CD1c-positive myeloid dendritic cell (primary cell): ENCODE results near the gene SHISA7.
"Not testable (repeated sequence)": the region's sequence is repeated elsewhere in the genome, so short reads cannot be mapped to it uniquely, and the experiment has no call there.

Experiments
- DNase-seq: peaks from one replicate; pipeline ENCODE4 v3.0.0-alpha.2; 2016; ENCODE audit errors: extremely low spot score

SHISA7 gene

DNA sequence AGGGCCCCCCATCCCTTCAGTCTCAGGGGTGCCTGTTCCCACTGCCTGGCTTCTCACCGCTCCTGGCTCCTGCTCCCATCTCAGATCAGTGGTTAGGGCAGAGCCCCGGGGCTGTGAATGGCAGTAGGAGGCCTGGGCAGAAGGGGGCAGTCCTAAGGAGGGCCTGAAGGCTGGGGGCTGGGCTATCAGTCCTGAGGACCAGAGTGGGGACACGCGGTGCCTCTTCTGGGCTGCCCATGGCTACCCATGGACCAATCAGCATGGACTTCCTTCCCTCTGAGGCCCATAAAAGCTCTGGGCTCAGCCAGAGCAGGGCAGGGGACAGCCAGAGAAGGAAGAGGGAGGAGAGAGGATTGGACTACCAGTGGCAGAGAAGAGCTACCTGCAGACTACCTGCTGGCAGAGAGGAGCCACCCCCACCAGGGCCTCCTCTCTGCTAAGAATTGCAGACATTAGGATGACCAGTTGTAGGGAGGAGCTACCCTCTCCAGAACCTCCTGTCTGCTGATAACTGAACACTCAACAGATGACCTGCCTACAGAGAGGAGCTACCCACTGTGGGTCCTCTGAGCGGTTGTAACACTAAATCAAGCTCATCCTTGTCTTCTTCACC is 23.4 kb downstream of the SHISA7 start:
- DNase-seq, result no peak

DNA sequence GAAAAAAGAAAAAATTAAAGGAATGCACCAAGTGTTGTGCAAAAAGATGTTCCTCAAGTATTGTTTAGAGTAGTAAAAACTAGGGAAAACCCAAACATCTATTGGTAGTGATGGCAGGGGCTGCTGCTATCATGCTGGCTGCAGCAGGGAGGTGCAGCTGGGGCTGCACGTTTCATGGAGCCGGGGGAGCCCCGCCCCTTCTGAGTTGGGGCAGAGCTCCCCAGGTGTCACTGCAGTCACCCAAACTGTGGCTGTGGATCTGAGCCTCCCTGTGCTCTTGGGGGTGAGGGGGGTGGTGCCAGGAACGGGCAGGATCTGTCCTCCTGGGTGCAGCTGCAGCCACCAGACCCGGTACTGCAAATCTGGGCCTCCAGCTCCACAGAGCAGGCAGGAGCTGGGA is 24.0 kb downstream of the SHISA7 start:
- DNase-seq, result no peak

DNA sequence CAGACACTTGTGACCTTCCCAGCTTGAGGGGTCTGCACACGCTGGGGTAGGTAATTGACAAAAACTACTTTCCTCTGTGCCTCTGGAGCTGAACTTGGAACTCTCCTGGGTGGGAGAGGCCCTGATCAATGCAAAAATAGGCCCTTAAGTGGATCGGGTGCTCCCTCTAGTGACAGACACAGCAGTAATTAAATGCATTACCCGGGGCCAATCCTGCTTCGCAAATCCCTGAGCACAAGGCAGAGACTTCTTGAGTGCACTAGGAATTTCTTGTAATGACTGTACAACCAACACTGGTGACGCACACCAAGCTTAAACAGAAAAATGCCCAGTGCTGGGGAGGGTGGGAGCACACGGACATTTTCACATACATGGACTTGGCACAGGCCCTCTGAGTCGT is 24.9 kb downstream of the SHISA7 start:
- peak; percentile 76 for DNase-seq

DNA sequence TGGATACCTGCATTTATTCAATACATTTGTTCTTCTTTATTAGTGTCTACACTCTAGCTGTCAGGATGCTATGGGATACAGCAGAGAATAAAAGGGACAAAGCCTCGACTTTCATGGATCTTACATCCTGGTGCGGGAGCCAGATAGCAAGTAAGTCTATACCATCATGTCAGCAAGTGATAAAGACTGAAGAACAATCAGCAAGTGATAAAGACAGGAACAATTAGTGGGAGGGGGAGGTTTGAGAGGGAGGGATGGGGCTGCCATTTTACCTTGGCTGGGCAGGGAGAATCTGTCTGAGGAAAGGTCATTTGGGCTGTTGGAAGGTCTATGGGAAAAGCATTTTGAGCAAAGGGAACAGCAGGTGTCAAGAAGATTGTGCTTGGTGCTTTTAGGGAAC is 32.9 kb downstream of the SHISA7 start:
- DNase-seq, result no peak

DNA sequence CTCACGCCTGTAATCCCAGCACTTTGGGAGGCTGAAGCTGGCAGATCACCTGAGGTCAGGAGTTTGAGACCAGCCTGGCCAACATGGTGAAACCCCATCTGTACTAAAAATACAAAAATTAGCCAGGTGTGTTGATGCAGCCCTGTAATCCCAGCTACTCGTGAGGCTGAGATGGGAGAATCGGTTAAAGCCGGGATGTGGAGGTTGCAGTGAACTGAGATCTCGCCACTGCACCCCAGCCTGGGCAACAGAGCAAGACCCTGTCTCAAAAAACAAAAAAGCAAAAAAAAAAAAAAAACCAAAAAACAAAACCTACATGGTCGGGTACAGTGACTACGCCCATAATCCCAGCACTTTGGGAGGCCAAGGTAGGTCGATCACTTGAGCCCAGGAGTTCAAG is 33.9 kb downstream of the SHISA7 start:
- not testable (repeated sequence) for DNase-seq

DNA sequence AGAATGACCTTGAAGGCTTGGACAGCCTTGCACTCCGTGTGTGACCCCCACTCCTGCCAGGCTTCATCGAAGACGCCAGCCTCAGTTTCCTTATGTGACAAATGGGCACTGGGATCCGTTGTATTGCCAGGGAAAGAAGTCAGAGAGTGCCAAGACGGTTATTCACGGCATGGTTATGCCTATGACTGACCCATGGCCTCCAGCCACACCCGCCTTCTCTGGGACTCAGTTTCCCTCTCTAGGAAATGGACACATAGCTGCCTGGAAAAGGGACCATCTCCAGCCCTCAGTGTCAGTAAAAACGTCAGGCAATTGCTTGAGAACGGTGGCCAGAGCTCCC is 34.6 kb downstream of the SHISA7 start:
- no peak for DNase-seq

DNA sequence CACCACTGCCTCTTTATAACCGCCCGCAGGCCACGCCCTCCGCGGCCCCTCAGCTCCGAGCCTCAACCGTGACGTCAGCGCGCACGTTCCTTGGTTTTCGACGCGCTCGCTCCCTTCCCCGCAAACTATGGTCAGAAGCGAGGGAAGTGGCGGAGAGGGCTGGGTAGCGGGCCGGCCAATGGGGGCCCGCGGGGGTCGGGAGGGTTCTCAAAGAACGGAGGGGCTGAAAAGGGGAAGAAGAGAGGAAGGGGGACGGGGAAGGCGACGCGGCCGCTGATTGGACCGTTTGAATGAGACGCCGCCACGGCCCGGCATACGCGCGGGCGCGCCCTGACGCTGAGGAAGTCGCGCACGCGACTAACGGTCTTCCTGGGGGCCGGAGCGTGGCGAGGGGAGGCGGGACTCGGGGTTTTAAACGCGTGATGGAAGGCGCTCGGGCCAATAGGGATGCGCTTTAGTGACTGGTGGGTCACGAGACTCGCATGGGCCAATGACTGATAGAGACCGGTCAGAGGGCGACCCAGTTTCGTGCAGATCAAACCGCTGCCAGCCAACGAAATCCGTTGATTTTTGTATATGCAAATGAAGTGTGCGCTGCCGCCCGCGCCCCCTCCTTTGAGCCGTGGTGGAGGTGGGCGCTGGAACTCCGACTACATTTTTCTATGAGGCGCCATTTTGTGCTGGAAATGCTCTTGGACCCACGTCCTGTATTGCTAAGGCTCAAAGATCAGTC is 35.1 kb downstream of the SHISA7 start:
- DNase-seq, result peak; percentile 99

DNA sequence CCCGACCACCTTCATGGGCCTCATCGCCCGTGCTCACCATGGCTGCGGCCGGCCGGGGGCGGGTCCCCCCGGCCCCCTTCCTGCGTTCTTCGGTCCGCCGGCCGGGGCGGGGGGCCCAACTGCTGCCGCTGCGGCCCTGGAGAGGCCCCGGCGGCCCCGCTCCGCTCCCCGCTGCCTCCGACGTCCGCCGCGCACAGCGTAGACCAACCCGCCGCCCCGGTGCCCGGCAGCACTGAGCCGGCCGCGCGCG is 35.6 kb downstream of the SHISA7 start, which contains the start of gene UBE2S:
Gene UBE2S (minus strand): TSS at position 239 of the 250 bp plus-strand sequence. CDS start 199 bp downstream, at position 40.
- DNase-seq, result not testable (repeated sequence)

DNA sequence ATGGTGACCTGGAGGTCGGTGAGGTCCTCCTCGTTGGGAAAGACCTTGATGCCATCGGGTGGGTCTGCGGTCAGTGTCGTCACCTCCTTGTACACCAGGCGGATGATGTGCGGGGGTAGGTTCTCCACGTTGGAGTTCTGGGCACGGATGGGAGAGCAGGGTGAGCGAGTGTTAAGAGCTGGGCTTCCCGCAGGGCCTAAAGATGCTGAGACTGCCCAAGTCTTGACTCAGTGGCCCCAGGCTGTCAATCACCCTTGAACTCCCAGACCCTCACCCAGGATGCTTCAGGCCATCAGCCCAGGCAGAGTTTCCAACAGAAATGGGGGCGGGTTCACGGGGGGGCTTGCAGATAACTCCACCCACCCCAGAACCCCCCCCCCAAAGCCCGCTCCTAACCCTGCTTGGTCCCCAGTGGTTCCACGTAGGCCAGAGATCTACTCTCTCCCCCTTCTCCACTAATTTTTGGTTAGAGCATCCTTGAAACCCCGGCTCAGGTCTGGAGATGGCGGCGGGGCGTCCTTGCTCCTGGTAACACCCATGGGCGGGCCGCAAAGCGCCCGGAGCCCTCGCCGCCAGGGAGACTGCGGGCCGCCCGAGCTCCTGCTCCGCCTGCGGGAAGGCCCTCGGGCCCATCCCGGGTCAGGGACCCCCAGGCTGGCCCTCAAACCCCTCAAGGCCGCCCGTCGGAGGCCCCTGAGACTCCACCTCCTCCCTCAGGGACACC is 36.1 kb downstream of the SHISA7 start:
- peak; percentile 45 for DNase-seq

DNA sequence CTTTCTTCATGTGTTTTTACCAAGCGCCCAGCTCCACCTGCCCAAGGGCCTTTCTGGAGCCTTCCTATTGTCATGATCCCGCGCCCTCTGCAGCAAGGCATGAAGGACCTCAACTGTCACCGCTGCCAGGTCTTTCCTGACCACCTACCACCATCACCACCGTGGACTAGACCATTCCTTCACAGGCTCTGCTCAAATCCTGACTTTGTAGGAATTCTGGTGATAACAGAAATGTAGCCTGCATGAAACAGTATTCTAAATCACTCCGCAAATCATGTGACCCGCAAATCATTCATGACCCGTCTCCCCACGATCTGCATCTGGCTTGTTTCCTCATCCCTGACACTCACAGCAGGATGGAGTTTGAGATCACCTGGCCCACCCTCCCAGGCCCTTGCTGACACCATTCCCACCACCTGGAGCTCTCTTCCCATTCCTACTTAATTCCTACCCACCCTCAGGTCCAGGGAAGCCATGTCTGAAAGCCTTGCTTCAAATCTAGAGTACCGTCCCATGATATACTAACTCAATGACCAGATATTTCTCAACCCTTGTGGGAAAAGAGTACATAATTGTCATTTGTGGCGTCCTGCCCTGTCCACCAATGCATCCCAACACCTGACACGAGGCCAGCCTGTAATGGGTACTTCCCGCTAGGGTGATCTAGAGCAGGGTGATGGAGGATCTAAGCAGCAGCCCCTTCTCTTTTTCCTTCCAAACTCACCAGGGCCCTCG is 36.8 kb downstream of the SHISA7 start:
- no peak for DNase-seq

DNA sequence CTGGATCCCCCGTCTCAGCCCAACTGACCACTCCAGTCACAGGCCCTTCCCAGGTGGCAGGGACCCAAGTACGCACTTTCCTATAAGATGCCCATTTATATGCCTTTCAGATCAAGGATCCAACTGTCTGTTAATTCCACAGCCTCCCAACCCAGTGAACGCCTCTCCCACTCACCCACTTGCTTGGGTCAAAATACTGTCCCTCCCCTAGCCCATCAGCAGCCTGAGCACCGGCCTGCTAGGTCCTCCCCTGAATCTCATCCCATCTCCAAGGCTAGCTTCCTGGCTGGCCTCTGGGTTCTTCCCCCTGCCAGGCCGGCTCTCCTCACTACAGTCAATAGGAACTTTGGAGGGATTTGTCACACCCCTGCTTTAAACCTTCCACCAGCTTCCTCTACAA is 37.5 kb downstream of the SHISA7 start:
- DNase-seq, result no peak

DNA sequence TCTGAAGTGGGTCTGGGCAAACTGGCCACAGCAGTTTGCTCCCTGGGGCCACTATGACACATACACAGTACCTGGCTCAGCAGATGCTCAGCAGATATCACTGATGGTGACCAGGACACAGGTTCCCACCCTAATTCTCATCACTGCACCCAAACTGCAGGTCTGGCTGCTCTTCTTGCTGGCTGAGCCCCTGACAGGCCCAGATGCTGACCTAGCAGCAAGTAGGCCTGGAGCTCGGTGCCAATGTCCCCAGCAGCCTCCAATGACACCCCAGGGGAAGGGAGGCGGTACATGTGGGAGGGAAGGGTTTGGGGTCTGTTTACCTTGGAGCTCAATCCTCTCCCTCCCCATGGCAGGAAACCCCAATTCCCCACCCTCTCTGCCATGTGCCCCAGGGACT is 40.6 kb downstream of the SHISA7 start:
- no peak for DNase-seq

DNA sequence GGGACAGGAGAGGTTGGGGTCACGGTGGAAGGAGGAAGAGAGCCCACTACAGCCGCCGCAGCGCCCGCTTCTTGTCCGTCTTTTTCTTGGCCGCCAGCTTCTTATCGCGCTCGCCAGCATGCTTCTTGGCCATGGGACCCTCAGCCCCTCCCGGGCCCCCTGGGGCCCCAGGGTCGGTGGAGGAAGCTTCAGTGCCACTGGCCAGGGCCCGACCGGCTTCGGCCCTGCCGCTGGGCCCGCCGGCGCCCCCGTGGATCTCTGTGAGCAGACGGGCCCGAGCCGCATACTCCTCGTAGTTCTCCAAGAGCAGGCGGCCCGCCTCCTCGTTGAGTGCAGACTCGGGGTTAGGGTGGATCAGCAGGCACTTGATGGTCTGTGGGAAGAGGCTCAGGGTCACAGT is 41.7 kb downstream of the SHISA7 start:
- not testable (repeated sequence) for DNase-seq

DNA sequence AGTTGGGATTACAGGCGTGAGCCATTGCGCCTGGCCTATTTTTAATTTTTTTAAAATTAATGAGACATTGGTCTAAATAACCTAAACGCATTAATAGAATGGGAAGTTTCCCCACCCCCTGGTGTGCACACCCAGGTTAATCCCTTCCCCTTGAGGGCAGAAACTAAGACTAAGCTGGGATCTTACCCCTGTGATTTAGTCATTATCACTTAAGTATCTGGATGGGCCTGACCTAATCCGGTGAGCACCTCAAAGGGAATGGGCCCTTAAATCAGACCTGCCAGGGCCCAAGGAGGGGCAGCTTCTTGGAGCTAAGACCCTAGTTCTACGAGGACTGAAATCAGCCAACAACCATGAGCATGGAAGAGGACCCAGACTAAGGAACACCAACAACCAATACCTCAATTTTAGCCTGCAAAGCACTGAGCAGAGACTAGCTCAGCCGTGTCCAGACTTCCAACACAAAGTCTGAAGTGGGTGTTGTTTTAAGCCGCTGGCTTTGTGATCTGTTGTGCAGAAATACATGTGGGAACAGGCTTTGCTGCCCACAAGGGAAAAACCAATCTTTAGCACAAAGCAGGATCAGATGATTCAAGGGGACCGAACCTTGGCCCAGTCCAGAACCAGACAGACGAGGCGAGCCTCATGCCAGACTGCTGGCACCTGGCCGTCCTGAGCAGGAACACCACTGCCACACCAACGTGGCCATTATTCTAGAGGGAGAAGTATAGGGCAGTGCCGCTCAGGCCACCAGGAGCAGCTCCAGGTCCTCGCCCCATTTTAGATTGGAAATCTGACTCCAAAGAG is 42.6 kb downstream of the SHISA7 start:
- no peak for DNase-seq

DNA sequence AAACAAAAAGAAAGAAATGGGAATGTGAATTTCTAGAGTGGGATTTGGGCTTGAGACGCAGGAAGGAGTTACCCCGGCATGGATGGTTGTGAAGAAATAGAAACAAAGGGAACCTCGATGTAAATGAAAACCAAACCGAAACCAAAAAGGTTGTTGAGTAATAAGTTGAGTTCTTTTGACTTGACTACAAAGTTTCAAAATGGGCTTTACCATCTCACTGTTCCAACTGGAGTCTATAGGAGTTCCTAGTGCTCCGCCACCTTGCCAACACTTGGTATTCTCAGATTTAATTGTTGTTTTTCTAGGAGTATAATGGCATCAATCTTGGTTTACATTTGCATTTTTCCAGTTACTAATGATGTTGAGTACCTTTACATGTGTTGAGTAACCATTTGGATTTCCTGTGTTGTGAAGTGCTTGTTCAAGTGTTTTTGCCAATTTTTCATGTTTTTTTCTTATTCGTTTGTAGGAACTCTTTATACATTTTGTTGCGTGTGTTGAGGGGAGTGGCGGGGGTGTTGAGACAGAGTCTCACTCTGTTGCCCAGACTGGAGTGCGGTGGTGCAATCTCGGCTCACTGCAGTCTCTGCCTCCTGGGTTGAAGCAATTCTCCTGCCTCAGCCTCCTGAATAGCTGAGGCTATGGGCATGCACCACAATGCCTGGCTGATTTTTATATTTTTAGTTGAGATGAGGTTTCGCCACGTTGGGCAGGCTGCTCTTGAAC is 44.7 kb downstream of the SHISA7 start:
- DNase-seq, result peak; percentile 67

DNA sequence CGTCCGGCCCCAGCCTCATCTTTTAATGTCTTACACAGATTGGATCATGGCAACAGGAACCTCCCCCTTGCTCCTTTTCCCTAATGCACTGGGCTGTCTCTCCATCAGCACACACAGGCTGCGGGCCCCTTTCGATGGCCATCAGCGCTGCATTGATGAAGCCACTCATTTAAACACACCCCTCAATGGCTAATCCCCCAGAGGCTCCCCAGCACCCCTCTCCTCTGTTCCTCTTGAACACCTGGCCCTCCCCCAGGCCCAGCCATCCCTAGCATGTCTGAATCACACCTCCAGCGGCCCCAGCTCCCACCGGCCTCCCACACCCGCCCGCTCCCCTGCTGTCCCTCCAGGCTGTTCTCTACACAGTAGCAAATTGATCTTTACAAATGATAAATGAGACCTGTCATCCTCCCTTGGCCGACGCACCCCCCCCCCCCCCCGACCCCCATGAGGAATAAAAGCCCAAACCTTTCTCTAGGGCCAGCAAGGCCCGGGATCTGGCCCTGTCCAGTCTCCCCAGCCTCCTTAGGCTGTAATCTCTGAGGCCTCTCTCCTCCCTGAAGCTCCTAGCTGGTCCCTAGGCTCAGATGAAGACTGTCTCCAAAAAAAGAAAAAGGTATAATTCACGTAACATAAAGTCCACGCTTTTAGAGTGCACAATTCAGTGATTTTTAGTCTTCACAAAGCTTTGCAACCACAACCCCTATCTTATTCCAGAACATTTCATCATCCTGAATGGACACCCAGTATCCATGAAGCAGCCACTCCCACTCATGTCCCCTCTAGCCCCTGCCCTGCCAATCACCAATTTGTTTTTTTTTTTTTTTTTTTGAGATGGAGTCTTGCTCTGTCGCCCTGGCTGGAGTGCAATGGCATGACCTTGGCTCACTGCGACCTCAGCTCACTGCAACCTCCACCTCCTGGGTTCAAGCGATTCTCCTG is 50.0 kb downstream of the SHISA7 start:
- no peak for DNase-seq

DNA sequence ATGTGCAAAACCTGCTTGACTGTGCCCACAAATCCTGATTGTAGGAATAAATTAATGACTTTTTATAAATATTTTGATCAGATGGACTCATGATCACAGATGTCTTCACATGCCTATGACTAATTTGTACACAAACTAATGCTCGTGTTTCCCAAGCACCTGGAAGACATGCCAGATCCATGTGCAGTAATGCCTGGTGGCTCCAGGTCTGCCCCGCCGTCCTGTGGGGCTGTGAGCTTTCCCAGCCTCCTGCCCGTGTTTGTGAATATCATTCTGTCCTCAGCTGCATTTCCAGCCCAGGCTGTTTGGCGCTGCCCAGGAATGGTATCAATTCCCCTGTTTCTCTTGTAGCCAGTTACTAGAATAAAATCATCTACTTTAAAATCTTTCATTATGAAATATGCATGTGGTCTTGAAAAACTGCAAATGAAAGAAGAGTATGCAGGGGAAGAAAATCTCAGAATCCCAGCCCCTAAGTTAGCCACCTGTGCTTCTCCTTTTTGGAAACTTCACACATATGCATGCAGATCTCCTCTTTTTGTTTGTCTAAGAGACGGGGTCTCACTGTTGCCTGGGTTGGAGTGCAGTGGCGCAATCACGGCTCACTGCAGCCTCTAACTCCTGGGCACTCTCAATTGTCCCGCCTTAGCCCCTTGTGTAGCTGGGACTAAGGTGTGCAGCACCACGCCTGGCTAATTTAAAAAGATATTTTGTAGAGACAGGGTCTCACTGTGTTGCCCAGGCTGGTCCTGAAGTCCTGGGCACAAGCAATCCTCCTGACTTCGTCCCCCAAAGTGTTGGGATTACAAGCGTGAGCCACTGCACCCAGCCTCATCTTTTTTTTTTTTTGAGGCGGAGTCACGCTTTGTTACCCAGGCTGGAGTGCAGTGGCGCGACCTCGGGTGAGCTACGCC is 51.1 kb downstream of the SHISA7 start:
- DNase-seq, result no peak

DNA sequence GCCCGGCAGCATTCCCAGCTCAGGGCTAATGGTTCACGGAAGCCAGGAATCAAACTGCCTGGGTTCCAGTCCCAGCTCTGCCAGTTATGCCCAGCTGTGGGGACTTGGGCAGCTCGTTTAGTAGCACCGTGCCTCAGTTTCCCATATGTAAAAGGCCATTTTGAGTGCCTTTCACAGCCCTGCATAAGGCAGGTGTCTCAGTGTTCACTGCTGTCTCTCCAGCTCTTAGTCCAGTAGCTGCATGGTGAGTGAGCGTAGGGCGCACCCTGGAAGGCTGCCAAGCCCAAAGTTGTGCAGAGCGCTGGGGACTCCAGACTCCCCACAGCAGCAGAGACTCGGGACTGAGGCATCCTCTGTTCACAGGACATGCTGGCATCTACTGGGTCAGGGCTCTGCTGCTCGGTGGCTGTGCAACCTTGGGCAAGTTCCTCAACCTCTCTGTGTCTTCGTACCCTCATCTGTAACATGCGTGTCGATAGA is 51.9 kb downstream of the SHISA7 start:
- no peak for DNase-seq

DNA sequence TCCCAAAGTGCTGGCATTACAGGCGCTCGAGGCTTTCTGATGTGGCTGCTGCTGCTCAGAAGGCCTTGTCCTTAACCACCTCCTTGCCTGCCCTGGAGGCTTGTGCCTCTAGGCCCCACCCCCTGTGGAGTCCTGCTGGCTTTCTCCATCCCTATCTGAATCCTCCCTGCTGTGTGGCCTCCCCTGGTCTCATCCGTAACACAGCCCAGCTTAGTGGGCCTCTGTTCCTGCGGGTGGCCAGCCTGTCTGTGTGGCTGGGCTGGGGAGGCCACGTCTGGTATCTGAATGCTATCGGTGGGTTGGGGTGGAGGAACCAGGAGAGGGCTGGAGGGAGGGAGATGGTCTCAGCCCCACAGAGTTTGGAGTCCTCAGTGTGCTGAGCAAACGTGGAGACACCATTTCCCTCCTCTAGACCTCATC is 52.6 kb downstream of the SHISA7 start:
- DNase-seq, result no peak
